ENCODE results near the gene TMEM217.

The TMEM217 gene

GRCh38 chr6:37171201-37171969 lies 86.6 kb downstream of the TMEM217 start:
- no peak for TF ChIP-seq CTCF (IDR thresholded peaks at IDR 0.05; ENCODE audit: control insufficient read depth, extremely low read depth, insufficient read depth)
- H3K4me3 ChIP-seq (ENCODE audit: low read depth, low read length), result peak overlapping the region; percentile 74
- DNase-seq (ENCODE audit: low read depth), result no peak

- peak overlapping the region; percentile 74 for H3K4me3 ChIP-seq (ENCODE audit: low read depth, low read length)
- no peak for DNase-seq (ENCODE audit: low read depth)
- peak; percentile 33; the same call in 1 of the 2 replicates for TF ChIP-seq CTCF (IDR thresholded peaks at IDR 0.05; ENCODE audit: control insufficient read depth, extremely low read depth, insufficient read depth)
Measured at GRCh38 chr6:37170273-37171200, 87.4 kb downstream of the TMEM217 start.

- no peak for TF ChIP-seq CTCF (IDR thresholded peaks at IDR 0.05; ENCODE audit: control insufficient read depth, extremely low read depth, insufficient read depth)
Measured at GRCh38 chr6:37169496-37170272, 88.3 kb downstream of the TMEM217 start, which contains the start of gene PIM1. PIM1 (plus strand) TSS chr6:37170152; CDS start chr6:37170576, 424 bp downstream.

GRCh38 chr6:37168811-37169495 lies 89.0 kb downstream of the TMEM217 start:
- DNase-seq (ENCODE audit: low read depth), result no peak
- no peak for TF ChIP-seq CTCF (IDR thresholded peaks at IDR 0.05; ENCODE audit: control insufficient read depth, extremely low read depth, insufficient read depth)
- peak overlapping the region; percentile 55 for H3K4me3 ChIP-seq (ENCODE audit: low read depth, low read length)

More at GRCh38 chr6:37169496-37170272, 88.3 kb downstream of the TMEM217 start, which contains the start of gene PIM1:
- DNase-seq (ENCODE audit: low read depth), result peak; percentile 73
- peak within 1 kb of the TSS; percentile 74 for H3K4me3 ChIP-seq (ENCODE audit: low read depth, low read length)

GRCh38 chr6:37168163-37168758 lies 89.7 kb downstream of the TMEM217 start:
- DNase-seq (ENCODE audit: low read depth), result no peak
- H3K4me3 ChIP-seq (ENCODE audit: low read depth, low read length), result no peak overlapping the region
- no peak for TF ChIP-seq CTCF (IDR thresholded peaks at IDR 0.05; ENCODE audit: control insufficient read depth, extremely low read depth, insufficient read depth)

All from LNCaP clone FGC (cell line).